ENCODE results near the gene VARS1. TPM values are rescaled to one million over a fixed set of nuclear protein-coding genes. Genes with fewer than 3 reads are reported as not detected.
"Not testable (repeated sequence)": the region's sequence is repeated elsewhere in the genome, so short reads cannot be mapped to it uniquely, and the experiment has no call there.

The VARS1 gene
- total and polyA plus RNA-seq, 2 experiments from 2014 or later = 71.2 to 137 TPM

DNA sequence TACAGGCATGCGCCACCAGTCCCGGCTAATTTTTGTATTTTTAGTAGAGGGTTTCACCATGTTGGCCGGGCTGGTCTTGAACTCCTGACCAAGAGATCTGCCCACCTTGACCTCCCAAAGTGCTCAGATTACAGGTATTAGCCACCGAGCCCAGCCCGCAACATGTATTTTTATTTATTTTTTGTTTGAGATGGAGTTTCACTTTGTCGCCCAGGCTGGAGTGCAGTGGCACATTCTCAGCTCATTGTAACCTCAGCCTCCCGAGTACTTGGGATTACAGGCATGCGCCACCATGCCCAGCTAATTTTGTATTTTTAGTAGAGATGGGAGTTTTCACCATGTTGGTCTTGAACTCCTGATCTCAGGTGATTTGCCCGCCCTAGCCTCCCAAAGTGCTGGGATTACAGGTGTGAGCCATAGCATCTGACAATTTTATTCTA, 42.6 kb upstream of the VARS1 start:
- H3K4me2 ChIP-seq = peak overlapping the region; percentile 99
- TF ChIP-seq POLR2AphosphoS5 (IDR thresholded peaks at IDR 0.05; ENCODE audit: low read depth) = 0 out of 2 replicates have a peak, but pooled peaks have one; percentile 8
- H3K79me2 ChIP-seq (replicated peaks; ENCODE audit: insufficient read depth) = peaks cover 43% of the 10 kb centered on the region
- Mint-ChIP-seq H3K36me3 (ENCODE audit: low read depth) (peaks cover 70% of the 10 kb centered on the region), H3K27me3 (ENCODE audit: insufficient read depth, low read depth, poor library complexity) (peaks cover 24% of the 10 kb centered on the region), H3K4me1 (peaks cover 26% of the 10 kb centered on the region), H3K4me3 (peak overlapping the region; percentile 97)
- H3K9me3 Mint-ChIP-seq; DNase-seq (ENCODE audit: low spot score); ATAC-seq; H3K9me2 ChIP-seq (ENCODE audit: insufficient read depth); H3K27ac Mint-ChIP-seq; H2AFZ ChIP-seq; H3K27me3 ChIP-seq (ENCODE audit: insufficient read depth): not testable (repeated sequence)
- peak overlapping the region; percentile 84 for H3K4me3 ChIP-seq
- H4K20me1 ChIP-seq (replicated peaks; ENCODE audit: insufficient read depth) = peaks cover 40% of the 10 kb centered on the region
- peaks cover 73% of the 10 kb centered on the region for H3F3A ChIP-seq (replicated peaks; ENCODE audit: low read depth)
- peaks cover 21% of the 10 kb centered on the region for H3K4me1 ChIP-seq (ENCODE audit: insufficient read depth)
- H3K27ac ChIP-seq (ENCODE audit: low read depth) = peak overlapping the region; percentile 83
- peaks cover 50% of the 10 kb centered on the region for H3K36me3 ChIP-seq (ENCODE audit: insufficient read depth)

DNA sequence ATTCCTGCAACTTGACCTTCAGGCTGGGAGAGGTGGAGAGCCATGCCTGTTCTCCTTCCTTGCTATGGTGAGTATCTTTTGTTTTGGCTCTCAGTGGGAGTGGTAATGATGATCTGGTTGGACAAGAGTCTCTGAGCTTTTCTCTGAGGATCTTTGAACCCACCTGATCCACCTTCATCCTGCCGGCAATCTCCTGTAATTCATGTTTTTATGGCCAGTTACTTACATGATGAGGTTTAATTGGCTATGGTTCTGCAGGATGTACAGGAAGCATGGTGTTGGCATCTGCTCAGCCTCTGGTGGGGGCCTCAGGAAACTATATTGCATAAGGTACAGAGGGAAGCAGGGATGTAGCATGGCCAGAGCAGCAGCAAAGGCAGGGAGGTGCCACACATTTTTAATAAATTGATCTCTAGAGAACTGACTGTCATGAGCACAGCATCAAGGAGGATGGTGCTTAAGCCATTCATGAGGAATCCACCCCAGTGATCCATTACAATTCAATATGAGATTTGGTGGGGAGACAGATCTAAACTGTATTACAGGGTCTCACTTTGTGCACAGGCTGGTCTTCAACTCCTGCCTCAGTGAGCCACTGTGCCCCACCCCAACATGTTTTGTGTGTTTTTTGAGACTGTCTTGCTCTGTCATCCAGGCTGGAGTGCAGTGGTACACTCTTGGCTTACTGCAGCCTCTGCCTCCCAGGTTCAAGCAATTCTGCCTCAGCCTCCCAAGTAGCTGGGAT, 42.0 kb upstream of the VARS1 start:
- peaks cover 43% of the 10 kb centered on the region for H3K79me2 ChIP-seq (replicated peaks; ENCODE audit: insufficient read depth)
- no peak for DNase-seq (ENCODE audit: low spot score)
- TF ChIP-seq POLR2AphosphoS5 (IDR thresholded peaks at IDR 0.05; ENCODE audit: low read depth) (peak; percentile 12), ZNF331 (CRISPR knock-in tag; IDR thresholded peaks at IDR 0.05; ENCODE audit: low read depth) (no peak)
- H3K27me3 ChIP-seq (ENCODE audit: insufficient read depth) = no peaks in the 10 kb centered on the region
- H2AFZ ChIP-seq = no peak overlapping the region
- peak overlapping the region; percentile 84 for H3K4me3 ChIP-seq
- H3K36me3 ChIP-seq (ENCODE audit: insufficient read depth) = peaks cover 50% of the 10 kb centered on the region
- Mint-ChIP-seq H3K9me3 (peaks cover 7% of the 10 kb centered on the region; the same call in 1 of the 3 replicates), H3K27me3 (ENCODE audit: insufficient read depth, low read depth, poor library complexity) (peaks cover 24% of the 10 kb centered on the region), H3K4me1 (peaks cover 26% of the 10 kb centered on the region), H3K27ac (peak overlapping the region; percentile 98), H3K36me3 (ENCODE audit: low read depth) (peaks cover 70% of the 10 kb centered on the region), H3K4me3 (peak overlapping the region; percentile 97)
- peaks cover 21% of the 10 kb centered on the region for H3K4me1 ChIP-seq (ENCODE audit: insufficient read depth)
- peaks cover 40% of the 10 kb centered on the region for H4K20me1 ChIP-seq (replicated peaks; ENCODE audit: insufficient read depth)
- H3K9me2 ChIP-seq (ENCODE audit: insufficient read depth) = no peaks in the 10 kb centered on the region
- H3F3A ChIP-seq (replicated peaks; ENCODE audit: low read depth) = peaks cover 76% of the 10 kb centered on the region
- peak overlapping the region; percentile 83 for H3K27ac ChIP-seq (ENCODE audit: low read depth)
- no peak for ATAC-seq
- H3K4me2 ChIP-seq = peak overlapping the region; percentile 99

DNA sequence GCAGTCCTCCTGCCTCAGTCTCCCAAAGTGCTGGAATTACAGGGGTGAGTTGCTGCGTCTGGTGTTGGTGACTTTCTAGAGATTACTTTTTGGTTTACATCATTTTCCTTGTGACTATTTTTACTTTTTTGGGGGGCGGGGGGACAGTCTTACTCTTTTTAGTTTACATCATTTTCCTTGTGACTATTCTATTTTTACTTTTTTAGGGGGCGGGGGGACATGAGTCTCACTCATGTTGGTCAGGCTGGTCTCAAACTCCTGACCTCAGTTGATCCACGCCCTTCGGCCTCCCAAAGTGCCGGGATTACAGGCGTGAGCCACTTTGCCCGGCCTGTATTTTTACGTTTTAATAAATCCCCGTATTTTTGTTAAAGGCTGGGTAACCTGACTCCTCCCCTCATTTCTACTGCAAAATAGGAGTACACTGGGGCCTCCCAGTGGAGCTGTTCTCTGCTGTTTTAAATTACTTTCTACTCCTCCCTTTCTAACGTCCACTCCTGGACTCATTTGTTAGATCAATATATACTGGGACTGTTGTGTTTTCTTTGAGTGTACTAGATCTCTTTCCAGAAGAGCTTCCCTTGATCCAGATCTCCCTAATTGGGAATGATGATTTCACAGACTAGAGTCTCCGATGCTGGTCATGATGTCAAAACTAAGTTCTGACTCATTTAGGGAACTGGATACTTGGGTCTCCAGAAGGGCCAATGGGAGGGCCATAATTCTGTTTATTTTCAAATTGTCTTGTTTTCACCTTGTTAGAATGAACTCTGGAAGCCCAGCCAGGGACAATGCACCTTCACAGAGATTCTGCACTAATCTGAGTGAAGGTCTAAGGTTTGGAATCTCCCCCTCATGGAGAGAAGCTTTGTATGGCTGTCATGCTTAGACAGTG, 41.2 kb upstream of the VARS1 start:
- Histone ChIP-seq H2AFZ (no peak overlapping the region), H3K4me2 (peak overlapping the region; percentile 99), H3K27ac (ENCODE audit: low read depth) (peak overlapping the region; percentile 83), H3K36me3 (ENCODE audit: insufficient read depth) (peaks cover 50% of the 10 kb centered on the region), H3K4me3 (peak overlapping the region; percentile 84), H4K20me1 (replicated peaks; ENCODE audit: insufficient read depth) (peaks cover 40% of the 10 kb centered on the region), H3F3A (replicated peaks; ENCODE audit: low read depth) (peaks cover 71% of the 10 kb centered on the region), H3K79me2 (replicated peaks; ENCODE audit: insufficient read depth) (peaks cover 46% of the 10 kb centered on the region), H3K4me1 (ENCODE audit: insufficient read depth) (peaks cover 21% of the 10 kb centered on the region), H3K9me2 (ENCODE audit: insufficient read depth) (no peaks in the 10 kb centered on the region), H3K27me3 (ENCODE audit: insufficient read depth) (no peaks in the 10 kb centered on the region)
- peak overlapping the region; percentile 98 for H3K27ac Mint-ChIP-seq
- TF ChIP-seq POLR2AphosphoS5 (IDR thresholded peaks at IDR 0.05; ENCODE audit: low read depth) (no peak), EZH2 (IDR thresholded peaks at IDR 0.05; ENCODE audit: low read depth, unreplicated experiment) (no peak)
- peaks cover 70% of the 10 kb centered on the region for H3K36me3 Mint-ChIP-seq (ENCODE audit: low read depth)
- H3K27me3 Mint-ChIP-seq (ENCODE audit: insufficient read depth, low read depth, poor library complexity) = peaks cover 24% of the 10 kb centered on the region
- H3K4me3 Mint-ChIP-seq = peak overlapping the region; percentile 97
- H3K4me1 Mint-ChIP-seq = peaks cover 26% of the 10 kb centered on the region
- no peak for DNase-seq (ENCODE audit: low spot score)
- peaks cover 7% of the 10 kb centered on the region; the same call in 1 of the 3 replicates for H3K9me3 Mint-ChIP-seq
- no peak for ATAC-seq

Data from GM23338 (cell line).